Uterus (tissue), 4 donors: ENCODE data around the gene REM1. TPM values are rescaled to one million over a fixed set of nuclear protein-coding genes. Genes with fewer than 3 reads are reported as not detected.
A peak's percentile ranks its signal among the peaks of the same experiment; 100 is the strongest.
"Not testable (repeated sequence)": the region's sequence is repeated elsewhere in the genome, so short reads cannot be mapped to it uniquely, and the experiment has no call there.

Experiments used
- DNase-seq, 2 donors: peaks; one replicate each; pipeline ENCODE4 v3.0.0-alpha.2; 2019 to 2020
- H3K27ac ChIP-seq, 2 donors: fragments of 200-600 bp; sonication (generic); 1 replicate in 1 of 2; 2 replicates in 1 of 2; pipeline ENCODE4 v1.5.1; 2016 to 2018
- H3K27me3 ChIP-seq, 2 donors: fragments of 200-600 bp; sonication (generic); one replicate each; pipeline ENCODE4 v1.5.1; 2018 to 2019; ENCODE audit warnings: control low read depth in 1 of 2
- H3K36me3 ChIP-seq, 2 donors: fragments of 200-600 bp; sonication (generic); one replicate each; pipeline ENCODE4 v1.5.1; 2019; ENCODE audit warnings: control low read depth in 1 of 2
- H3K4me1 ChIP-seq, 2 donors: fragments of 200-600 bp; sonication (generic); one replicate each; pipeline ENCODE4 v1.5.1; 2018 to 2019; ENCODE audit warnings: control low read depth in 1 of 2
- H3K4me3 ChIP-seq, 2 donors: fragments of 200-600 bp; sonication (generic); 1 replicate in 1 of 2; 2 replicates in 1 of 2; pipeline ENCODE4 v1.5.1; 2018 to 2019; ENCODE audit warnings: mild to moderate bottlenecking in 1 of 2
- H3K9me3 ChIP-seq, 2 donors: fragments of 200-600 bp; sonication (generic); one replicate each; pipeline ENCODE4 v1.5.1; 2019; ENCODE audit warnings: control low read depth in 1 of 2
- POLR2A ChIP-seq, 2 donors: fragments of 450-650 bp; IDR thresholded peaks; one replicate each; pipeline ENCODE4 v1.6.1; 2016; ENCODE audit warnings: antibody characterized with exemption in 2 of 2, mild to moderate bottlenecking in 1 of 2, moderate library complexity in 1 of 2
- intact Hi-C: fragments of 100-400 bp; cut with DNase I; formaldehyde crosslinking; loops from one replicate; pipeline ENCODE4 v1.15.1; 2023; ENCODE audit warnings: low total_unique reads
- total RNA-seq, 4 donors: library from RNA; depleted of rRNA in 3 of 4; stranded (reverse); fragments of >200 nt in 3 of 4; gene quantifications; one replicate each; pipeline versions ENCODE4 v1.1.0 to v1.2.4, GENCODE V29; 2014 to 2023
- TF ChIP-seq, protein P1 (sequence below), 4 experiments: fragments of 200-600 bp in 2 of 4; fragments of 450-650 bp in 2 of 4; sonication (generic) in 2 of 4; IDR thresholded peaks; one replicate each; pipeline ENCODE4 v1.5.1; 2016 to 2019; ENCODE audit warnings: antibody characterized with exemption in 4 of 4, mild to moderate bottlenecking in 2 of 4, moderate library complexity in 1 of 4
- donor health status: DM: yes; HTN: yes; CAD: no.

REM1 gene
- total RNA-seq, 4 donors from 2014 or later = 0.59 to 12.1 (median 8.7) TPM

DNA sequence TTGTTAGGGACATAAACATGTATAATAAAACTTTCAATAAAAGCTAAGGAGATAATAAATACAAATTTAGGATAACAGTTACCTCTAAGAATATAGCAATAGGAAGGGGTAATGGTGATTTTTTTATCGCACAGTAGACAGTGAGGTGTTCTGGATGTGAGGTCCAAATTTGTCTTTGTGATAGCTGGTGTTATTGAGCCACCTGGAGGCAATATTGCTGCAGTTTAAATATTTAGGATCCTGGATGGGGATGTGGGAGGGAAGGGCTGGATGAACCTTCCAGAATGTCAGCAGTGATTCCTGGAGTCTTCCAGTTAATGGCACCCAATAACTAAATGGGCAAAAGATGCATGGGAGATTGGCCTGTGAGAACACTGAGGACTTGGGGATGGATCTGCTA, 20.7 kb upstream of the REM1 start:
- H3K4me3 ChIP-seq = no peak overlapping the region
- H3K36me3 ChIP-seq = no peaks in the 10 kb centered on the region
- H3K27me3 ChIP-seq = peaks cover 0 to 13% of the 10 kb centered on the region in 2 donors
- no peaks in the 10 kb centered on the region for H3K4me1 ChIP-seq
- H3K9me3 ChIP-seq = no peaks in the 10 kb centered on the region
- H3K27ac ChIP-seq = no peak overlapping the region
- TF ChIP-seq POLR2A (IDR thresholded peaks at IDR 0.05) = no peak
- TF ChIP-seq, protein P1, sequence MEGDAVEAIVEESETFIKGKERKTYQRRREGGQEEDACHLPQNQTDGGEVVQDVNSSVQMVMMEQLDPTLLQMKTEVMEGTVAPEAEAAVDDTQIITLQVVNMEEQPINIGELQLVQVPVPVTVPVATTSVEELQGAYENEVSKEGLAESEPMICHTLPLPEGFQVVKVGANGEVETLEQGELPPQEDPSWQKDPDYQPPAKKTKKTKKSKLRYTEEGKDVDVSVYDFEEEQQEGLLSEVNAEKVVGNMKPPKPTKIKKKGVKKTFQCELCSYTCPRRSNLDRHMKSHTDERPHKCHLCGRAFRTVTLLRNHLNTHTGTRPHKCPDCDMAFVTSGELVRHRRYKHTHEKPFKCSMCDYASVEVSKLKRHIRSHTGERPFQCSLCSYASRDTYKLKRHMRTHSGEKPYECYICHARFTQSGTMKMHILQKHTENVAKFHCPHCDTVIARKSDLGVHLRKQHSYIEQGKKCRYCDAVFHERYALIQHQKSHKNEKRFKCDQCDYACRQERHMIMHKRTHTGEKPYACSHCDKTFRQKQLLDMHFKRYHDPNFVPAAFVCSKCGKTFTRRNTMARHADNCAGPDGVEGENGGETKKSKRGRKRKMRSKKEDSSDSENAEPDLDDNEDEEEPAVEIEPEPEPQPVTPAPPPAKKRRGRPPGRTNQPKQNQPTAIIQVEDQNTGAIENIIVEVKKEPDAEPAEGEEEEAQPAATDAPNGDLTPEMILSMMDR (IDR thresholded peaks at IDR 0.05) = no peak
- no peak for DNase-seq
- intact Hi-C loops = no loop called here

DNA sequence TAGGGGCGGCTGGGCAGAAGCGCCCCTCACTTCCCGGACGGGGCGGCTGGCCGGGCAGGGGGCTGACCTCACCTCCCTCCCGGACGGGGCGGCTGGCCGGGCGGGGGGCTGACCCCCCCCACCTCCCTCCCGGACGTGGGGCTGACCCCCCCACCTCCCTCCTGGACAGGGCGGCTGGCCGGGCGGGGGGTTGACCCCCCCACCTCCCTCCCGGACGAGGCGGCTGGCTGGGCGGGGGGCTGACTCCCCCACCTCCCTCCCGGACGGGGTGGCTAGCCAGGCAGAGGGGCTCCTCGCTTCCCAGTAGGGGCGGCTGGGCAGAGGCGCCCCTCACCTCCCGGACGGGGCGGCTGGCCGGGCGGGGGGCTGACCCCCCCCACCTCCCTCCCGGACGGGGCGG, 4.1 kb upstream of the REM1 start:
- H3K36me3 ChIP-seq, H3K4me1 ChIP-seq, H3K27me3 ChIP-seq, intact Hi-C loops, H3K27ac ChIP-seq, H3K4me3 ChIP-seq, DNase-seq, H3K9me3 ChIP-seq: not testable (repeated sequence)

DNA sequence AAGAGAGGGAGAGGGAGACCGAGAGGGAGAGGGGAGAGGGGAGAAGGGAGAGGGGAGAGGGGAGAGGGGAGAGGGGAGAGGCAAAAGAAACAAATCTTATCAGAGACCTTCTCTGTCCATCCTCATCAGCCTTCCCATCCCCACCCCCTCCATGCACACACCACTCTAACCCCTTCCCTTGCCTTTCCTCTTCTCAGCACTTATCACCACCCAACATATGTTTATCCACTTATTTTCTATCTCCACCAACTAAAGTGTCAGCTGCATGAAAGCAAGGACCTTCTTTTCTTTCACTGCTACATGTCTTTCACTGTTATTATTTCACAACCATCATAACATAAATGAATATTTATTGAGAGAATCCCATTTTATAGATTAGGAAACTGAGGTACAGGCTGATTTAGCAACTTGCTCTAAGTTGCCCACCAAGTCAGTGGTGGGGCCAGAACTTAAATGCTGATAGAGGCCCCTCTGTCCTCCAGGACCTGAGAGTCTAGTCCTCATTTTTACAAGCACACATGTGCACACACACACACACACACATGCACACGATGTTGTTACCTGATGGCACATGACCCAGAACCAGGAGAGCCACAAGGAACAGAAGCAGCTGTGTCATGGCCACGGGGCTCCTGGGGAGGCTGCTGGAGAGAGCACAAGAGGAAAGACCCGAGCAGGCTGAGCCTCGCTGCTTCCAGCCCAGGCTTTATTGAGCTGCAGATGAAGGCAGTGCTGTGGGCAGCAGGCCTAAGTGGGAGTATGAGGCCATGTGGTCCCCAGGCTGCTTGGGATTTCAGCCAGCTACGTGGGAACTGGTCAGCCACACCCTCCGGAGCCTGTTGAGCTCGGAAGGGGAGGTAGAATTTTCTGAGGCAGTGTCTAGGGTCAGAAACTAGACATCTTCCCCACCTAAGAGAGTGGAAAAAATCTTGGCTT, 2.4 kb upstream of the REM1 start:
- H3K27ac ChIP-seq = peak overlapping the region in 1 of 2 donors; percentile 1
- no peaks in the 10 kb centered on the region for H3K27me3 ChIP-seq
- H3K4me3 ChIP-seq = no peak overlapping the region
- H3K9me3 ChIP-seq = no peaks in the 10 kb centered on the region
- peak in 1 of 2 donors; percentile 30 for DNase-seq
- peaks cover 0 to 6% of the 10 kb centered on the region in 2 donors for H3K4me1 ChIP-seq
- intact Hi-C loops = no loop called here
- no peaks in the 10 kb centered on the region for H3K36me3 ChIP-seq
- TF ChIP-seq, protein P1 (IDR thresholded peaks at IDR 0.05) = no peak
- no peak for TF ChIP-seq POLR2A (IDR thresholded peaks at IDR 0.05)

DNA sequence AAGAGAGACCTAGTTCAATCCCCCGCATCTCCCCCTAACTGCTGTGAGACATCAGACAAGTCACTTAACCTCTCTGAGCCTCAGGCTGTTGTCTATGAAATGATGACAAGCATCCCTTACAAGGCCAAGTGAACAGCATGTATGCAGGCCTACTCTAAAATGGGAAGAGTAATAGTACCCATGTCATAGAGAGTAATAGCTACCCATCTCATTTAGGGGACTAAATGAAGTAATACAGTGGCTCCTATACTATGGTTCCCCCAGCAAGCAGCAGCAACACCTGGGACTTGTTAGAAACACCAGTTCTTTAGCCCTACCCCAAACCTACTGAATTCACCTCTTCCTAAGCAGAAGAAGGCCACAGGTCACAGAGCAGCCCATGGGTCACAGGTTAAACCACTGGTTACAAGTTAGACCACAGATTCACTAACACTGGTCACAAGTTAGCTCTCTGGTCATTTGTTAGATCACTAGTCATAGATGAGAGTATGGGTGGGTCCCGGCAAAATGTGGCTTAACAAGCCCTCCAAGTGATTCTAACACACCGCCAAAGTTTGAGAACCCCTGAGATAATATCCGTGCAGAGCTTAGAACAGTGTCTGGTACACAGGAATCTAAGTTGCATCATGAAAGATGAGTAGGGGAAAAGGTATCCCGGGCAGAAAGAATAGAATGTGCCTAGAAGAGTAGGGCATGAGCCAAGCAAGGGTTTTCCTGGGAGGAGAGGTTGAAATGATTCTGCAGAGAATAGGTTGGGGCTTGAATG, 1.6 kb upstream of the REM1 start:
- H3K4me1 ChIP-seq = peaks cover 0 to 6% of the 10 kb centered on the region in 2 donors
- no peaks in the 10 kb centered on the region for H3K36me3 ChIP-seq
- no peak for DNase-seq
- H3K27me3 ChIP-seq = no peaks in the 10 kb centered on the region
- no peak overlapping the region for H3K4me3 ChIP-seq
- no peaks in the 10 kb centered on the region for H3K9me3 ChIP-seq
- peak overlapping the region in 1 of 2 donors; percentile 1 for H3K27ac ChIP-seq
- intact Hi-C loops = no loop called here
- TF ChIP-seq, protein P1 (IDR thresholded peaks at IDR 0.05) = no peak
- no peak for TF ChIP-seq POLR2A (IDR thresholded peaks at IDR 0.05)

DNA sequence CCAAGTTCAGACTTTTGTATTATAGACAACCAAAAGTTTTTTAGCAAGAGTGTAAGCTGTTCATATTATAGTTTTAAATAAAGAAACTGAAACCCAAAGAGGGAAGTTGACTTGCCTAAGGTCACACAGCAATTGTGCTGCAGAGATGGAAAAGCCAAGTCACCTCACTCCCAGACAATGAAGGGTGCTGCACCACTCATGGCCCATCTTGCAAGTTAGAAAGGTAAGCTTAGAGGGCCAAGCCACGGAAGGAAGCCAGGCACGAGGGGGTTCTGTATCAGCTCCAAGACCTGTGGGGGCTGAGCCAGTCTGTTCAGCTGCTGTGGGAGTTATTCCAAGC, 1.0 kb upstream of the REM1 start:
- Histone ChIP-seq H3K4me1 (peaks cover 0 to 6% of the 10 kb centered on the region in 2 donors), H3K9me3 (no peaks in the 10 kb centered on the region), H3K27ac (peak overlapping the region; percentile 72 to 77), H3K36me3 (no peaks in the 10 kb centered on the region), H3K27me3 (no peaks in the 10 kb centered on the region), H3K4me3 (no peak overlapping the region)
- DNase-seq = no peak
- TF ChIP-seq, protein P1 (IDR thresholded peaks at IDR 0.05) = no peak
- TF ChIP-seq POLR2A (IDR thresholded peaks at IDR 0.05) = no peak
- intact Hi-C loops = no loop called here
